ENCODE measurements around the gene SPRING1.
"Not testable (repeated sequence)": the region's sequence is repeated elsewhere in the genome, so short reads cannot be mapped to it uniquely, and the experiment has no call there.

The SPRING1 gene

GRCh38 chr12:116760622-116761020, 22.8 kb upstream of the SPRING1 start:
- Mint-ChIP-seq H3K4me1 (ENCODE audit: low read depth in 2 of 2) (peaks cover 0 to 3% of the 10 kb centered on the region in 2 donors), H3K36me3 (ENCODE audit: insufficient read depth) (peaks cover 2% of the 10 kb centered on the region), H3K27ac (no peak overlapping the region), H3K9me3 (no peaks in the 10 kb centered on the region), H3K27me3 (no peaks in the 10 kb centered on the region), H3K4me3 (no peak overlapping the region)
- no peak for ATAC-seq (replicated peaks)
- DNase-seq, result no peak

- Mint-ChIP-seq H3K4me1 (ENCODE audit: low read depth in 2 of 2) (peaks cover 0 to 3% of the 10 kb centered on the region in 2 donors), H3K4me3 (peak overlapping the region; percentile 36 to 66), H3K27ac (peak overlapping the region in 1 of 2 donors; percentile 80), H3K9me3 (no peaks in the 10 kb centered on the region), H3K36me3 (ENCODE audit: insufficient read depth) (peaks cover 2% of the 10 kb centered on the region), H3K27me3 (no peaks in the 10 kb centered on the region)
- DNase-seq (peak; percentile 16 to 31 (median 21)), ATAC-seq (replicated peaks) (peak; percentile 66)
Measured at GRCh38 chr12:116759783-116760621, 22.1 kb upstream of the SPRING1 start.

GRCh38 chr12:116754783-116755182, 16.9 kb upstream of the SPRING1 start:
- not testable (repeated sequence) for H3K4me3 Mint-ChIP-seq; H3K9me3 Mint-ChIP-seq; ATAC-seq (replicated peaks); H3K27ac Mint-ChIP-seq; DNase-seq; H3K4me1 Mint-ChIP-seq (ENCODE audit: low read depth in 2 of 2); H3K27me3 Mint-ChIP-seq; H3K36me3 Mint-ChIP-seq (ENCODE audit: insufficient read depth)

- not testable (repeated sequence) for H3K9me3 Mint-ChIP-seq; H3K36me3 Mint-ChIP-seq (ENCODE audit: insufficient read depth); H3K27me3 Mint-ChIP-seq; ATAC-seq (replicated peaks); H3K4me3 Mint-ChIP-seq; H3K4me1 Mint-ChIP-seq (ENCODE audit: low read depth in 2 of 2); DNase-seq; H3K27ac Mint-ChIP-seq
Measured at GRCh38 chr12:116754097-116754496, 16.2 kb upstream of the SPRING1 start.

- DNase-seq (no peak), ATAC-seq (replicated peaks) (no peak)
- no peak overlapping the region for H3K27ac Mint-ChIP-seq
- H3K27me3 Mint-ChIP-seq, result no peaks in the 10 kb centered on the region
- H3K4me1 Mint-ChIP-seq (ENCODE audit: low read depth in 2 of 2), result no peaks in the 10 kb centered on the region
- H3K9me3 Mint-ChIP-seq, result no peaks in the 10 kb centered on the region
- H3K4me3 Mint-ChIP-seq, result no peak overlapping the region
- no peaks in the 10 kb centered on the region for H3K36me3 Mint-ChIP-seq (ENCODE audit: insufficient read depth)
Measured at GRCh38 chr12:116750298-116750697, 12.4 kb upstream of the SPRING1 start.

- H3K4me3 Mint-ChIP-seq, result no peak overlapping the region
- no peaks in the 10 kb centered on the region for H3K4me1 Mint-ChIP-seq (ENCODE audit: low read depth in 2 of 2)
- H3K36me3 Mint-ChIP-seq (ENCODE audit: insufficient read depth), result no peaks in the 10 kb centered on the region
- peak overlapping the region in 1 of 2 donors; percentile 19 for H3K27ac Mint-ChIP-seq
- ATAC-seq (replicated peaks), result no peak
- H3K27me3 Mint-ChIP-seq, result no peaks in the 10 kb centered on the region
- no peak for DNase-seq
- no peaks in the 10 kb centered on the region for H3K9me3 Mint-ChIP-seq
Measured at GRCh38 chr12:116749884-116750283, 12.0 kb upstream of the SPRING1 start.

- Mint-ChIP-seq H3K4me3 (no peak overlapping the region), H3K36me3 (ENCODE audit: insufficient read depth) (peaks cover 3% of the 10 kb centered on the region), H3K9me3 (no peaks in the 10 kb centered on the region), H3K27ac (peak overlapping the region in 1 of 2 donors; percentile 47), H3K4me1 (ENCODE audit: low read depth in 2 of 2) (no peaks in the 10 kb centered on the region), H3K27me3 (no peaks in the 10 kb centered on the region)
- no peak for DNase-seq
- ATAC-seq (replicated peaks), result no peak
Measured at GRCh38 chr12:116745554-116745953, 7.7 kb upstream of the SPRING1 start.

GRCh38 chr12:116744766-116745165, 6.9 kb upstream of the SPRING1 start:
- Mint-ChIP-seq H3K27ac (no peak overlapping the region), H3K9me3 (no peaks in the 10 kb centered on the region), H3K36me3 (ENCODE audit: insufficient read depth) (peaks cover 3% of the 10 kb centered on the region), H3K4me3 (no peak overlapping the region), H3K27me3 (no peaks in the 10 kb centered on the region), H3K4me1 (ENCODE audit: low read depth in 2 of 2) (no peaks in the 10 kb centered on the region)
- DNase-seq (no peak), ATAC-seq (replicated peaks) (no peak)

- H3K27ac Mint-ChIP-seq; DNase-seq; H3K9me3 Mint-ChIP-seq; H3K4me3 Mint-ChIP-seq; ATAC-seq (replicated peaks); H3K27me3 Mint-ChIP-seq; H3K4me1 Mint-ChIP-seq (ENCODE audit: low read depth in 2 of 2): not testable (repeated sequence)
- H3K36me3 Mint-ChIP-seq (ENCODE audit: insufficient read depth), result peaks cover 11% of the 10 kb centered on the region
Measured at GRCh38 chr12:116742787-116743186, 4.9 kb upstream of the SPRING1 start.

GRCh38 chr12:116739381-116739887, 1.6 kb upstream of the SPRING1 start:
- Mint-ChIP-seq H3K27ac (no peak overlapping the region), H3K4me1 (ENCODE audit: low read depth in 2 of 2) (peaks cover 26 to 34% of the 10 kb centered on the region in 2 donors), H3K27me3 (no peaks in the 10 kb centered on the region), H3K4me3 (no peak overlapping the region), H3K36me3 (ENCODE audit: insufficient read depth) (peaks cover 18% of the 10 kb centered on the region), H3K9me3 (no peaks in the 10 kb centered on the region)
- ATAC-seq (replicated peaks), result no peak
- DNase-seq, result no peak

- H3K4me3 Mint-ChIP-seq, result peak overlapping the region; percentile 88 to 93
- peaks cover 27% of the 10 kb centered on the region for H3K36me3 Mint-ChIP-seq (ENCODE audit: insufficient read depth)
- H3K27me3 Mint-ChIP-seq, result no peaks in the 10 kb centered on the region
- ATAC-seq (replicated peaks) (no peak), DNase-seq (no peak)
- H3K9me3 Mint-ChIP-seq, result no peaks in the 10 kb centered on the region
- H3K4me1 Mint-ChIP-seq (ENCODE audit: low read depth in 2 of 2), result peaks cover 35 to 37% of the 10 kb centered on the region in 2 donors
- peak overlapping the region; percentile 91 to 93 for H3K27ac Mint-ChIP-seq
Measured at GRCh38 chr12:116736962-116737773, 701 bp downstream of the SPRING1 start.

GRCh38 chr12:116735951-116736599, 1.8 kb downstream of the SPRING1 start:
- H3K4me1 Mint-ChIP-seq (ENCODE audit: low read depth in 2 of 2), result peaks cover 38 to 41% of the 10 kb centered on the region in 2 donors
- peak overlapping the region; percentile 88 to 93 for H3K4me3 Mint-ChIP-seq
- peak overlapping the region; percentile 91 to 93 for H3K27ac Mint-ChIP-seq
- H3K27me3 Mint-ChIP-seq, result no peaks in the 10 kb centered on the region
- no peaks in the 10 kb centered on the region for H3K9me3 Mint-ChIP-seq
- peaks cover 32% of the 10 kb centered on the region for H3K36me3 Mint-ChIP-seq (ENCODE audit: insufficient read depth)
- ATAC-seq (replicated peaks), result no peak
- no peak for DNase-seq

GRCh38 chr12:116735084-116735483, 2.8 kb downstream of the SPRING1 start:
- peak overlapping the region; percentile 36 to 88 for H3K4me3 Mint-ChIP-seq
- no peaks in the 10 kb centered on the region for H3K9me3 Mint-ChIP-seq
- DNase-seq (no peak), ATAC-seq (replicated peaks) (no peak)
- no peaks in the 10 kb centered on the region for H3K27me3 Mint-ChIP-seq
- peaks cover 38 to 41% of the 10 kb centered on the region in 2 donors for H3K4me1 Mint-ChIP-seq (ENCODE audit: low read depth in 2 of 2)
- H3K36me3 Mint-ChIP-seq (ENCODE audit: insufficient read depth), result peaks cover 33% of the 10 kb centered on the region
- peak overlapping the region in 1 of 2 donors; percentile 9 for H3K27ac Mint-ChIP-seq
